ENCODE results near the gene PPP1R14C.

The PPP1R14C gene

DNA sequence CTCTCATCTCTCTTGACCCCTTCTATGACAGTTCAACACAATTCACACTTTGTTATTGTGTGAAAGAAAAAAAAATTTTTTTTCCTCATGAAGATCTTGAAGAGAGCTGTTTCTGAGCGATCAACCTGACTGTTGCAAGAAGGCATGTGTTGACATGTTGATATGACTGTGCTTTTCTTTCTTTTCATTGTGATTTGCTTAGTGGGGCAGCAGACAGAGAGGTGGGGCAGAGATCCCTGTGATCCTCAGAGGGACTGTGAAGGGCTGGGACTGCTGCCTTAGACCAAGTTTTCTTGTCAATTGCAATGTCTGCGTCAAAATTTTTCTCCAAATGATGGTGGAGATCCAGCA is 155.2 kb downstream of the PPP1R14C start:
- DNase-seq = no peak

DNA sequence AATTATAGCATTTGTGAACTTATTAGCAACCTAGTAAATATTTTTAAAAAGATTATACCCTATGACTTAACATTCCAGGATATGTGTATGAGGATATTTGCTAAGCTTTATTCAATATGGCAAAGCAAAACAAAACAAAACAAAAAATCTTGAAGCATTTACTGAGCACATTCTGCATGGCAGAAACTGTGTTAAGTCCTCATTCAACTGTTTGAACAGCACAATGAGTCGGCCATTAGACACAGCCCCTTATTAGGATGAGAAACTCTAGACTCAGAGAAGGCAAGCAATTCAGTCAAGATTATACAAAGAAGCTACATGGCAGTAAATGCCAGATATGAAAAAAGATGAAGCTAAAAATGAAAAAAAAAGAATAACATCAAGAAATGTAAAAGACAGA is 155.8 kb downstream of the PPP1R14C start:
- no peak for DNase-seq
